Hepatocyte (in vitro differentiated cells): ENCODE results near the gene CEP19.

Experiments used
- EZH2 ChIP-seq: fragments of 200-600 bp; sonication (generic); IDR thresholded peaks from 2 replicates; pipeline ENCODE4 v1.6.1; 2016; ENCODE audit warnings: antibody characterized with exemption, mild to moderate bottlenecking, borderline replicate concordance
- EZH2phosphoT487 ChIP-seq: fragments of 200-600 bp; sonication (generic); IDR thresholded peaks from one replicate; pipeline ENCODE4 v1.6.1; 2018; ENCODE audit warnings: antibody characterized with exemption, mild to moderate bottlenecking, low read depth, moderate library complexity; ENCODE audit not compliant: unreplicated experiment, severe bottlenecking
- TF ChIP-seq, protein P1 (sequence below): fragments of 200-600 bp; sonication (generic); IDR thresholded peaks from 2 replicates; pipeline ENCODE4 v1.5.1; 2016; ENCODE audit warnings: antibody characterized with exemption, mild to moderate bottlenecking; ENCODE audit not compliant: poor library complexity

DNA sequence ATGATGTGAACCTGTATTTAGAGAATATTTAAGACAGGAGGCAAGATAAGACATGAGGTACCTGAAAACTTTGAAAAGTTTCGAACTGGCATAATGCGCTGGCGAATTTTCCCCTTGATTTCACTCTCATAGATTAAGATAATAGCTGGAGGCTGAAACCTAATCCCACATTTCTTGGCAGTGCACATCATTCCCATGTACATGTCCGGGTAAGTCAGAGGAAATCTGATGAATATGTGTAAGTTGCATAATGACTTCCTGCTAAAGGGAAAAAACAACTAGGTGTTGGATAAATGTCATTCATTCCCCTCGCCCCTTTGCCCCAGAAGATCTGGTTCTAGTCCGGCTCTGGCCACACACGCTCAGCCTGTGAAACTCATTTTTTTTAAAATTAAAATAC, 3.6 kb downstream of the CEP19 start:
- TF ChIP-seq, protein P1, sequence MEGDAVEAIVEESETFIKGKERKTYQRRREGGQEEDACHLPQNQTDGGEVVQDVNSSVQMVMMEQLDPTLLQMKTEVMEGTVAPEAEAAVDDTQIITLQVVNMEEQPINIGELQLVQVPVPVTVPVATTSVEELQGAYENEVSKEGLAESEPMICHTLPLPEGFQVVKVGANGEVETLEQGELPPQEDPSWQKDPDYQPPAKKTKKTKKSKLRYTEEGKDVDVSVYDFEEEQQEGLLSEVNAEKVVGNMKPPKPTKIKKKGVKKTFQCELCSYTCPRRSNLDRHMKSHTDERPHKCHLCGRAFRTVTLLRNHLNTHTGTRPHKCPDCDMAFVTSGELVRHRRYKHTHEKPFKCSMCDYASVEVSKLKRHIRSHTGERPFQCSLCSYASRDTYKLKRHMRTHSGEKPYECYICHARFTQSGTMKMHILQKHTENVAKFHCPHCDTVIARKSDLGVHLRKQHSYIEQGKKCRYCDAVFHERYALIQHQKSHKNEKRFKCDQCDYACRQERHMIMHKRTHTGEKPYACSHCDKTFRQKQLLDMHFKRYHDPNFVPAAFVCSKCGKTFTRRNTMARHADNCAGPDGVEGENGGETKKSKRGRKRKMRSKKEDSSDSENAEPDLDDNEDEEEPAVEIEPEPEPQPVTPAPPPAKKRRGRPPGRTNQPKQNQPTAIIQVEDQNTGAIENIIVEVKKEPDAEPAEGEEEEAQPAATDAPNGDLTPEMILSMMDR: no peak
- TF ChIP-seq EZH2phosphoT487 (no peak), EZH2 (no peak)
